Measurements from ENCODE around the gene CFAP46.

GRCh38 chr10:132861116-132861691 is 81.2 kb downstream of the CFAP46 start:
- no peak for TF ChIP-seq GATA2 (IDR thresholded peaks at IDR 0.05; ENCODE audit: low read depth, low read length)
- no peak for TF ChIP-seq GATA3 (IDR thresholded peaks at IDR 0.05; ENCODE audit: low read depth, low read length)

All from SH-SY5Y (cell line).